WTC11 (cell line): ENCODE data around the gene NEURL1B. TPM values are rescaled to one million over a fixed set of nuclear protein-coding genes. Genes with fewer than 3 reads are reported as not detected.

Experiments used
- ATAC-seq: fragments of 200-7000 bp; cut with Tn5 transposase; 2 replicates; pipeline ENCODE4 v1.10.0; 2021; ENCODE audit warnings: mild to moderate bottlenecking, moderate library complexity
- CTCF ChIA-PET: fragments of 300-600 bp; sonication (Branson Sonifier 250); formaldehyde crosslinking; loops from one replicate; lab custom pipeline; 2021; ENCODE audit warnings: antibody characterized with exemption; lab: Charles Lee
- POLR2A ChIA-PET: fragments of 350-600 bp; sonication (Branson Sonifier 250); formaldehyde crosslinking; loops from one replicate; lab custom pipeline; 2021; ENCODE audit warnings: antibody characterized with exemption; lab: Charles Lee
- DNase-seq: peaks from one replicate; pipeline ENCODE4 v3.0.0; 2021; ENCODE audit warnings: low spot score
- H3K27ac Mint-ChIP-seq: 2 replicates; pipeline ENCODE4 v1.8.0; 2021; ENCODE audit warnings: mixed read lengths
- H3K27me3 Mint-ChIP-seq: 2 replicates; pipeline ENCODE4 v1.8.0; 2021; ENCODE audit warnings: low read depth, mild to moderate bottlenecking, moderate library complexity, mixed read lengths
- H3K36me3 Mint-ChIP-seq: 2 replicates; pipeline ENCODE4 v1.8.0; 2021; ENCODE audit warnings: mixed read lengths
- H3K4me1 Mint-ChIP-seq: 2 replicates; pipeline ENCODE4 v1.8.0; 2022; ENCODE audit warnings: mixed read lengths
- H3K4me3 Mint-ChIP-seq: 2 replicates; pipeline ENCODE4 v1.8.0; 2021; ENCODE audit warnings: mild to moderate bottlenecking, moderate library complexity, mixed read lengths
- H3K9me3 Mint-ChIP-seq: 2 replicates; pipeline ENCODE4 v1.8.0; 2021; ENCODE audit warnings: mixed read lengths
- AR ChIP-seq: fragments of 250-450 bp; sonication (Bioruptor Pico); IDR thresholded peaks from 2 replicates; pipeline ENCODE4 v1.9.0; 2021; ENCODE audit warnings: mild to moderate bottlenecking
- CREB1 ChIP-seq: sonication (generic); formaldehyde crosslinking; IDR thresholded peaks from 2 replicates; pipeline ENCODE4 v1.8.0; 2023; ENCODE audit warnings: mild to moderate bottlenecking, missing genetic modification reagents
- CREM ChIP-seq: sonication (generic); formaldehyde crosslinking; IDR thresholded peaks from 2 replicates; pipeline ENCODE4 v1.8.1; 2022; ENCODE audit warnings: mild to moderate bottlenecking, missing genetic modification reagents, moderate library complexity
- E2F4 ChIP-seq: sonication (generic); formaldehyde crosslinking; IDR thresholded peaks from 2 replicates; pipeline ENCODE4 v1.8.1; 2022; ENCODE audit warnings: low read depth, mild to moderate bottlenecking, moderate library complexity, missing genetic modification reagents, borderline replicate concordance
- ETV6 ChIP-seq: sonication (generic); formaldehyde crosslinking; IDR thresholded peaks from 2 replicates; pipeline ENCODE4 v1.8.1; 2022; ENCODE audit warnings: mild to moderate bottlenecking, missing genetic modification reagents
- FOXP1 ChIP-seq: sonication (generic); formaldehyde crosslinking; IDR thresholded peaks from 2 replicates; pipeline ENCODE4 v1.8.0; 2022; ENCODE audit warnings: missing genetic modification reagents, mild to moderate bottlenecking, moderate library complexity, borderline replicate concordance
- MLX ChIP-seq: sonication (generic); formaldehyde crosslinking; IDR thresholded peaks from 2 replicates; pipeline ENCODE4 v1.8.1; 2023; ENCODE audit warnings: mild to moderate bottlenecking, missing genetic modification reagents, moderate library complexity
- NFE2L1 ChIP-seq: sonication (generic); formaldehyde crosslinking; IDR thresholded peaks from 2 replicates; pipeline ENCODE4 v1.8.1; 2023; ENCODE audit warnings: missing genetic modification reagents
- PREB ChIP-seq: sonication (generic); formaldehyde crosslinking; IDR thresholded peaks from 2 replicates; pipeline ENCODE4 v1.8.1; 2022; ENCODE audit warnings: mild to moderate bottlenecking, missing genetic modification reagents, moderate library complexity, borderline replicate concordance
- RORB ChIP-seq: fragments of 250-450 bp; sonication (Bioruptor Pico); IDR thresholded peaks from 2 replicates; pipeline ENCODE4 v1.9.0; 2021; ENCODE audit warnings: mild to moderate bottlenecking
- SOX15 ChIP-seq: fragments of 250-450 bp; sonication (Bioruptor Pico); IDR thresholded peaks from 2 replicates; pipeline ENCODE4 v1.9.0; 2021; ENCODE audit warnings: mild to moderate bottlenecking
- TCF7 ChIP-seq: sonication (generic); formaldehyde crosslinking; IDR thresholded peaks from 2 replicates; pipeline ENCODE4 v1.8.0; 2022; ENCODE audit warnings: mild to moderate bottlenecking, low read depth, missing genetic modification reagents, moderate library complexity
- TEAD1 ChIP-seq: sonication (generic); formaldehyde crosslinking; IDR thresholded peaks from 2 replicates; pipeline ENCODE4 v1.8.0; 2022; ENCODE audit warnings: mild to moderate bottlenecking, missing genetic modification reagents
- TP53 ChIP-seq: sonication (generic); formaldehyde crosslinking; IDR thresholded peaks from 2 replicates; pipeline ENCODE4 v1.8.1; 2023; ENCODE audit warnings: mild to moderate bottlenecking, missing genetic modification reagents
- ZBTB21 ChIP-seq: sonication (generic); formaldehyde crosslinking; IDR thresholded peaks from 2 replicates; pipeline ENCODE4 v1.8.1; 2023; ENCODE audit warnings: mild to moderate bottlenecking, missing genetic modification reagents, borderline replicate concordance
- ZNF263 ChIP-seq: sonication (generic); formaldehyde crosslinking; IDR thresholded peaks from 2 replicates; pipeline ENCODE4 v1.8.1; 2022; ENCODE audit warnings: low read depth, mild to moderate bottlenecking, moderate library complexity, missing genetic modification reagents
- ZNF425 ChIP-seq: fragments of 250-450 bp; sonication (Bioruptor Pico); conservative IDR thresholded peaks from 2 replicates; pipeline ENCODE4 v1.9.0; 2021; ENCODE audit warnings: mild to moderate bottlenecking
- ZNF512 ChIP-seq: sonication (generic); formaldehyde crosslinking; IDR thresholded peaks from 2 replicates; pipeline ENCODE4 v1.8.1; 2022; ENCODE audit warnings: missing genetic modification reagents, borderline replicate concordance
- ZSCAN18 ChIP-seq: fragments of 250-450 bp; sonication (Bioruptor Pico); IDR thresholded peaks from 2 replicates; pipeline ENCODE4 v2.1.2; 2022; ENCODE audit warnings: mild to moderate bottlenecking, moderate library complexity
- total RNA-seq: library from RNA; stranded (reverse); gene quantifications from 3 replicates; pipeline ENCODE4 v1.2.3, GENCODE V29; 2021

NEURL1B gene
- total RNA-seq, 1 experiment from 2014 or later = 9.8 TPM

- no peak for TF ChIP-seq ZNF512 (CRISPR knock-in tag)
- no peak for TF ChIP-seq AR (CRISPR knock-in tag)
- no peak for TF ChIP-seq ZBTB21
- TF ChIP-seq RORB = no peak
Measured at GRCh38 chr5:172686111-172686510, 45.0 kb downstream of the NEURL1B start (continued).

- TF ChIP-seq ZNF263 (CRISPR knock-in tag) = no peak
- TF ChIP-seq CREB1 = no peak
- no peak for TF ChIP-seq SOX15 (CRISPR knock-in tag)
- TF ChIP-seq E2F4 (CRISPR knock-in tag) = no peak
- TF ChIP-seq ZNF425 (CRISPR knock-in tag) = no peak
- TF ChIP-seq FOXP1 = no peak
- no peak for TF ChIP-seq MLX (CRISPR knock-in tag)
- no peak for TF ChIP-seq TEAD1 (CRISPR knock-in tag)
- TF ChIP-seq TCF7 (CRISPR knock-in tag) = no peak
- TF ChIP-seq CREM = no peak
- no peak for TF ChIP-seq ETV6 (CRISPR knock-in tag)
- TF ChIP-seq TP53 (CRISPR knock-in tag) = no peak
- no peak for TF ChIP-seq PREB (CRISPR knock-in tag)
- no peak for TF ChIP-seq NFE2L1 (CRISPR knock-in tag)
- TF ChIP-seq ZSCAN18 (CRISPR knock-in tag) = no peak
- Mint-ChIP-seq H3K36me3 (0 out of 2 replicates have a peak, but pooled peaks cover 2% of the 10 kb centered on the region), H3K27ac (no peak overlapping the region), H3K4me1 (peaks cover 11% of the 10 kb centered on the region), H3K9me3 (no peaks in the 10 kb centered on the region), H3K4me3 (no peak overlapping the region), H3K27me3 (peaks cover 29% of the 10 kb centered on the region)
- POLR2A ChIA-PET = no interaction called here
- CTCF ChIA-PET = interaction anchor here (0.6 to 1.7 kb wide), 10 partner anchors 10 to 647 kb away, joined by 3 to 9 read pairs (median 4); no protein-coding TSS in a partner anchor
- ATAC-seq (no peak), DNase-seq (no peak)
Measured at GRCh38 chr5:172686539-172687390, 45.7 kb downstream of the NEURL1B start.
